ENCODE data around the gene DHX30. TPM values are rescaled to one million over a fixed set of nuclear protein-coding genes. Genes with fewer than 3 reads are reported as not detected.

The DHX30 gene
- total RNA-seq, 1 donor from 2014 or later, result 68.7 TPM

GRCh38 chr3:47895241-47895640 lies 92.3 kb downstream of the DHX30 start:
- Mint-ChIP-seq H3K9me3 (ENCODE audit: unreplicated experiment) (no peaks in the 10 kb centered on the region), H3K27me3 (ENCODE audit: unreplicated experiment) (peaks cover 14% of the 10 kb centered on the region)

GRCh38 chr3:47896736-47897135 lies 93.8 kb downstream of the DHX30 start:
- Mint-ChIP-seq H3K27me3 (ENCODE audit: unreplicated experiment) (peaks cover 6% of the 10 kb centered on the region), H3K27ac (ENCODE audit: unreplicated experiment) (no peak overlapping the region), H3K4me3 (ENCODE audit: unreplicated experiment) (no peak overlapping the region), H3K36me3 (ENCODE audit: low read depth, unreplicated experiment) (peaks cover 7% of the 10 kb centered on the region), H3K9me3 (ENCODE audit: unreplicated experiment) (no peaks in the 10 kb centered on the region), H3K4me1 (ENCODE audit: unreplicated experiment) (peaks cover 15% of the 10 kb centered on the region)
- no peak for TF ChIP-seq CTCF (IDR thresholded peaks at IDR 0.05; ENCODE audit: unreplicated experiment)
- DNase-seq (ENCODE audit: low spot score), result no peak

More at GRCh38 chr3:47895241-47895640, 92.3 kb downstream of the DHX30 start:
- Mint-ChIP-seq H3K4me3 (ENCODE audit: unreplicated experiment) (no peak overlapping the region), H3K4me1 (ENCODE audit: unreplicated experiment) (peaks cover 30% of the 10 kb centered on the region), H3K36me3 (ENCODE audit: low read depth, unreplicated experiment) (peaks cover 7% of the 10 kb centered on the region), H3K27ac (ENCODE audit: unreplicated experiment) (no peak overlapping the region)
- TF ChIP-seq CTCF (IDR thresholded peaks at IDR 0.05; ENCODE audit: unreplicated experiment), result no peak
- DNase-seq (ENCODE audit: low spot score), result no peak

GRCh38 chr3:47897954-47898353 lies 95.0 kb downstream of the DHX30 start:
- Mint-ChIP-seq H3K27me3 (ENCODE audit: unreplicated experiment) (peaks cover 2% of the 10 kb centered on the region), H3K36me3 (ENCODE audit: low read depth, unreplicated experiment) (peaks cover 3% of the 10 kb centered on the region), H3K4me3 (ENCODE audit: unreplicated experiment) (no peak overlapping the region), H3K4me1 (ENCODE audit: unreplicated experiment) (peaks cover 4% of the 10 kb centered on the region), H3K27ac (ENCODE audit: unreplicated experiment) (no peak overlapping the region), H3K9me3 (ENCODE audit: unreplicated experiment) (no peaks in the 10 kb centered on the region)
- no peak for DNase-seq (ENCODE audit: low spot score)
- no peak for TF ChIP-seq CTCF (IDR thresholded peaks at IDR 0.05; ENCODE audit: unreplicated experiment)

- Mint-ChIP-seq H3K9me3 (ENCODE audit: unreplicated experiment) (no peaks in the 10 kb centered on the region), H3K4me3 (ENCODE audit: unreplicated experiment) (no peak overlapping the region), H3K27ac (ENCODE audit: unreplicated experiment) (no peak overlapping the region), H3K36me3 (ENCODE audit: low read depth, unreplicated experiment) (peaks cover 4% of the 10 kb centered on the region), H3K27me3 (ENCODE audit: unreplicated experiment) (peaks cover 2% of the 10 kb centered on the region), H3K4me1 (ENCODE audit: unreplicated experiment) (no peaks in the 10 kb centered on the region)
- no peak for TF ChIP-seq CTCF (IDR thresholded peaks at IDR 0.05; ENCODE audit: unreplicated experiment)
- no peak for DNase-seq (ENCODE audit: low spot score)
These were observed 96.7 kb downstream of the DHX30 start for GRCh38 chr3:47899495-47900108.

Small RNA genes within 50 kb of the gene (microRNA-seq; reads per million reads assigned to microRNA genes)
- gene MIR1226 (ENCODE audit: unreplicated experiment), result 302 reads per million, percentile 88 among the genes with 10 or more reads in this experiment

Other genes with a start within 250 kb of the DHX30 start
- gene CSPG5, start 224.3 kb upstream of the DHX30 start, total RNA-seq (ENCODE audit: unreplicated experiment), result 0.23 TPM
- 138 TPM for gene SMARCC1, start 21.2 kb upstream of the DHX30 start, total RNA-seq (ENCODE audit: unreplicated experiment)
- gene MAP4, start 213.3 kb downstream of the DHX30 start, total RNA-seq (ENCODE audit: unreplicated experiment), result 155 TPM

Measured in endothelial cell (in vitro differentiated cells).